Activated T-helper 17 cell treated with anti-CD3 and anti-CD28 coated beads, Interleukin-2, amount 50 U/mL, for 72 hours (primary cell): Measurements from ENCODE around the gene IFT43. TPM values are rescaled to one million over a fixed set of nuclear protein-coding genes. Genes with fewer than 3 reads are reported as not detected.

Source experiments
- ATAC-seq: fragments of 150-1000 bp; cut with Tn5 transposase; replicated peaks from 2 replicates; pipeline ENCODE4 v1.10.0; 2021; ENCODE audit warnings: mild to moderate bottlenecking, moderate library complexity
- H3K27ac Mint-ChIP-seq: one replicate; pipeline ENCODE4 v1.8.0; 2022; ENCODE audit warnings: mixed read lengths
- H3K27me3 Mint-ChIP-seq: one replicate; pipeline ENCODE4 v1.8.0; 2022; ENCODE audit warnings: mixed read lengths
- H3K36me3 Mint-ChIP-seq: one replicate; pipeline ENCODE4 v1.8.0; 2022; ENCODE audit warnings: low read depth, mild to moderate bottlenecking, mixed read lengths
- H3K4me1 Mint-ChIP-seq: one replicate; pipeline ENCODE4 v1.8.0; 2022; ENCODE audit warnings: mixed read lengths
- H3K4me3 Mint-ChIP-seq: one replicate; pipeline ENCODE4 v1.8.0; 2022; ENCODE audit warnings: mild to moderate bottlenecking, mixed read lengths
- H3K9me3 Mint-ChIP-seq: one replicate; pipeline ENCODE4 v1.8.0; 2022; ENCODE audit warnings: mixed read lengths
- total RNA-seq, 2 donors: library from RNA; stranded (reverse); gene quantifications; one replicate each; pipeline ENCODE4 v1.2.3, GENCODE V29; 2022

IFT43 gene
- 1 to 10 TPM; 5.7 to 7.2 TPM for total RNA-seq

- no peaks in the 10 kb centered on the region for H3K27me3 Mint-ChIP-seq
- peaks cover 18% of the 10 kb centered on the region for H3K4me1 Mint-ChIP-seq
- H3K36me3 Mint-ChIP-seq: no peaks in the 10 kb centered on the region
- peak within 1 kb of the TSS; percentile 87 for H3K27ac Mint-ChIP-seq
- peak within 1 kb of the TSS; percentile 89 for H3K4me3 Mint-ChIP-seq
- ATAC-seq: peak; percentile 76
- no peaks in the 10 kb centered on the region for H3K9me3 Mint-ChIP-seq
These were observed at the start of gene IFT43 for GRCh38 chr14:75985618-75986438. TSS of gene IFT43 (plus strand) at chr14:75985763. CDS start at chr14:75985787, 24 bp downstream.

- Mint-ChIP-seq H3K4me1 (no peaks in the 10 kb centered on the region), H3K27ac (no peak overlapping the region), H3K27me3 (no peaks in the 10 kb centered on the region), H3K9me3 (no peaks in the 10 kb centered on the region), H3K36me3 (no peaks in the 10 kb centered on the region), H3K4me3 (no peak overlapping the region)
- ATAC-seq: no peak
These were observed 46.4 kb upstream of the IFT43 start for GRCh38 chr14:75939200-75939599.

DNA sequence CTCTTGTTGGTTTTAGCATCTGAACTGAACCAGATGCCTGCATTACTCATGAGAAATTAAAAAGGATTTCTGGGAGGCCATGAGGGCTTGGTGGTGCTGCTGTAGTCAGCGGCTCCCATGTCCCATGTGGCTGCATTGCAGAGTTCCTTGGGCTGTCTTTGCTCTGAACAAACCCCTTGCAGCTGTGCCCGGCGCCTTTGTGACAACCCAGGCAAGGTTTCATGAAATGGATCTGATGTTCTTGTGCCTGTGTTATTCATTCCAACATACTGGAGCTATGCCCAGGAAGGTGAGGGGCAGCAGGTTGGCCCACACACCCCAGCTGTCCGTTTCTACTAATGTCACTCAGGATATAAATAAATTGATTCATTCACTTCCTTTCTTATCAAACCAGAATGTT is 44.5 kb upstream of the IFT43 start:
- no peak overlapping the region for H3K4me3 Mint-ChIP-seq
- no peak for ATAC-seq
- no peaks in the 10 kb centered on the region for H3K27me3 Mint-ChIP-seq
- H3K9me3 Mint-ChIP-seq: no peaks in the 10 kb centered on the region
- H3K27ac Mint-ChIP-seq: no peak overlapping the region
- no peaks in the 10 kb centered on the region for H3K36me3 Mint-ChIP-seq
- H3K4me1 Mint-ChIP-seq: no peaks in the 10 kb centered on the region

DNA sequence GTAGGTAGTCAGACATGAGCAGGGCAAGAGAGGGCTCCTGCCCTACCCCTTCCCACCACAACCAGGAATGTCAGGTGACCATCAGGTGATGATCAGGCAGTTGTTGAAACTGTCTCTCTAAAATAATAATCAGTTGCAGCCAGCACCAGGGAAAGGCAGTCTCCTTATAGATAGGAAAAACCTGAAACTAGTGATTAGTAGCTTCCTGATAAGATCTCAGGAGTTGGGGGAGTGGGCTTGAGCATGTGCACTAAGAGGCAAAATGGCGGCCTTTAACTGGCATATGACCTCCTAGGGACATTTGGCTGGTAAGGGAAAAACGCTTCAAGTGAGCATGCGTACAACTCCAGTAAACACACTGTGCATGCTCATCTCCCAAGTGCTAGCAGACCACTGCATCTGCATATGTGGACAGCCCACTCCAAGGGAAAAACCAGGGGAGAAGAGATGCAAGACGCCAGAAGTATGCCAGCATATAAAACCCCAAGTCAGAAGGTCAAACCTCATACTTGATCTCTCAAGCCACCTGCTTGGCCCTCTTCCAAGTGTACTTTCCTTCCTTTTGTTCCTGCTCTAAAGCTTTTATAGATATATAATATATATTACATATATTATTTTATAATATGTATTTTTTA is 40.8 kb upstream of the IFT43 start:
- Mint-ChIP-seq H3K4me1 (no peaks in the 10 kb centered on the region), H3K27ac (no peak overlapping the region), H3K36me3 (no peaks in the 10 kb centered on the region), H3K4me3 (no peak overlapping the region), H3K9me3 (no peaks in the 10 kb centered on the region), H3K27me3 (no peaks in the 10 kb centered on the region)
- ATAC-seq: no peak

- Mint-ChIP-seq H3K27me3 (no peaks in the 10 kb centered on the region), H3K36me3 (no peaks in the 10 kb centered on the region), H3K4me3 (no peak overlapping the region), H3K27ac (no peak overlapping the region), H3K4me1 (no peaks in the 10 kb centered on the region), H3K9me3 (peaks cover 1% of the 10 kb centered on the region)
- ATAC-seq: no peak
These were observed 38.8 kb upstream of the IFT43 start for GRCh38 chr14:75946785-75947184.

GRCh38 chr14:75952489-75952888 is 33.1 kb upstream of the IFT43 start:
- no peak overlapping the region for H3K4me3 Mint-ChIP-seq
- H3K36me3 Mint-ChIP-seq: peaks cover 6% of the 10 kb centered on the region
- H3K9me3 Mint-ChIP-seq: peaks cover 9% of the 10 kb centered on the region
- no peak overlapping the region for H3K27ac Mint-ChIP-seq
- no peaks in the 10 kb centered on the region for H3K4me1 Mint-ChIP-seq
- no peaks in the 10 kb centered on the region for H3K27me3 Mint-ChIP-seq
- ATAC-seq: no peak

DNA sequence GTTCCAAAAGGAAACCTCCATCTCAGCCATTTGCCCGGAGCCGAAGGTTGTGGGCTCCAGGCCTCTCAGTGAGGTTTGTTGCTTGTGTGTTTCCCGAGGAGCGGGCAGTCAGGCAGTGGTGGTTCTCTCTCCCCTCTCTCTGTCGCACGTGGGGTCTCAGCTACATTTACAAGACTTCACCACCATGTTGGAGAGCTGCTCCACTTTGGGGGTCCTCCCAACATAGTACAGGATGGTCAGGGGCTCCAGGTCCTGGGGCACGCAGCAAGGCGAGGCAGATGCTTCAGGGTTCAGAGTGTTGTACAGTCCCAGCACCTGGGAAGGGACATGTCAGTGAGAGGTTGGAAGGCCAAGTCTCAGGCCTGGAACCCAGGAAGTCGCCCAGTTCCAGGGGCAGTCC is 26.5 kb upstream of the IFT43 start:
- ATAC-seq: no peak
- no peaks in the 10 kb centered on the region for H3K27me3 Mint-ChIP-seq
- H3K27ac Mint-ChIP-seq: no peak overlapping the region

GRCh38 chr14:75960231-75960630 is 25.3 kb upstream of the IFT43 start:
- Mint-ChIP-seq H3K36me3 (no peaks in the 10 kb centered on the region), H3K4me3 (no peak overlapping the region), H3K27ac (no peak overlapping the region), H3K9me3 (no peaks in the 10 kb centered on the region), H3K4me1 (no peaks in the 10 kb centered on the region), H3K27me3 (no peaks in the 10 kb centered on the region)
- no peak for ATAC-seq

More for the DNA sequence above, 26.5 kb upstream of the IFT43 start:
- Mint-ChIP-seq H3K9me3 (no peaks in the 10 kb centered on the region), H3K36me3 (no peaks in the 10 kb centered on the region), H3K4me1 (no peaks in the 10 kb centered on the region), H3K4me3 (no peak overlapping the region)

- Mint-ChIP-seq H3K27me3 (no peaks in the 10 kb centered on the region), H3K36me3 (no peaks in the 10 kb centered on the region), H3K9me3 (no peaks in the 10 kb centered on the region), H3K4me1 (no peaks in the 10 kb centered on the region), H3K4me3 (no peak overlapping the region), H3K27ac (no peak overlapping the region)
- ATAC-seq: no peak
These were observed 23.9 kb upstream of the IFT43 start for GRCh38 chr14:75961662-75962061.

GRCh38 chr14:75967866-75968265 is 17.7 kb upstream of the IFT43 start:
- Mint-ChIP-seq H3K36me3 (no peaks in the 10 kb centered on the region), H3K27ac (no peak overlapping the region), H3K4me1 (no peaks in the 10 kb centered on the region), H3K27me3 (no peaks in the 10 kb centered on the region), H3K4me3 (no peak overlapping the region), H3K9me3 (no peaks in the 10 kb centered on the region)
- ATAC-seq: no peak

DNA sequence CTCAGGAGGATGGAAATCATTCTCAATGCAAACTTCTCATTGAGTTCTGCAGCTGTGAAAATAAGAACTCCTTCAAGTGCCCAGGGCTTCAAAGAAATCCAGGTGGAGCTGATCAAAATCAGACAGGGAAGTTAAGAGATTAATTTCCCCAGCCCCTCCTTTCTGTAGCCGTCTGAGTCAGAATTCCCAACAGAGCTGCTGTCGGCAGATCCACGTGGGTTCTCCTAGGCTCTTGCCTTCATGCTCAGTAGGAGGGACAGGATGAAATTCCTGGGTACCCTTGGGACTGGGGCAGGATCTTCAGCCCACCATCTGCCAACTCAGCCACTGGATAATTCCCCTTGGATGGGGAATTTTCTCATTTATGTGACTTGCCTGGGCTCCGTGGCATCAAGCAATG is 17.1 kb upstream of the IFT43 start:
- ATAC-seq: no peak
- H3K4me1 Mint-ChIP-seq: no peaks in the 10 kb centered on the region
- H3K9me3 Mint-ChIP-seq: no peaks in the 10 kb centered on the region
- no peaks in the 10 kb centered on the region for H3K27me3 Mint-ChIP-seq
- no peaks in the 10 kb centered on the region for H3K36me3 Mint-ChIP-seq
- H3K4me3 Mint-ChIP-seq: no peak overlapping the region
- H3K27ac Mint-ChIP-seq: no peak overlapping the region

- Mint-ChIP-seq H3K4me3 (no peak overlapping the region), H3K27me3 (no peaks in the 10 kb centered on the region), H3K4me1 (no peaks in the 10 kb centered on the region), H3K9me3 (no peaks in the 10 kb centered on the region), H3K36me3 (no peaks in the 10 kb centered on the region), H3K27ac (no peak overlapping the region)
- ATAC-seq: no peak
These were observed 16.4 kb upstream of the IFT43 start for GRCh38 chr14:75969126-75969525.

DNA sequence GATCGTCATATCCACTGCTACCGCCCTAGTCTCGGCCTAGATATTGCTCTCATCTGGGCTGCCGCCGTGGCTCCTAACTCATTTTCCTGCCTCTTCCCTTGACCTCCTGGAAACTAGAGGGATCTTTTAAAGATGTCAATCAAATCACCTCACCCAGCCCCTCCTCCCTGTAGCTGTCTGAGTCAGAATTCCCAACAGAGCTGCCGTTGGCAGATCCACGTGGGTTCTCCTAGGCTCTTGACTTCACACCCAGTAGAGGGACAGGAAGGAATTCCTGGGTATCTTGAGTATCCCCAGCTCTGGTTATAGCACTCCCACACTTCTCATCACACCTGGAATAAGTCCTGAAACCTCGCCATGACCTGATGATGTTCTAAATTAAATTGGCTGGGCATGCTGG is 15.7 kb upstream of the IFT43 start:
- ATAC-seq: no peak
- Mint-ChIP-seq H3K4me3 (no peak overlapping the region), H3K9me3 (no peaks in the 10 kb centered on the region), H3K36me3 (no peaks in the 10 kb centered on the region), H3K4me1 (no peaks in the 10 kb centered on the region), H3K27me3 (no peaks in the 10 kb centered on the region), H3K27ac (no peak overlapping the region)

GRCh38 chr14:75970989-75971388 is 14.6 kb upstream of the IFT43 start:
- Mint-ChIP-seq H3K4me3 (no peak overlapping the region), H3K27ac (no peak overlapping the region), H3K9me3 (no peaks in the 10 kb centered on the region), H3K27me3 (no peaks in the 10 kb centered on the region), H3K36me3 (no peaks in the 10 kb centered on the region), H3K4me1 (no peaks in the 10 kb centered on the region)
- no peak for ATAC-seq

DNA sequence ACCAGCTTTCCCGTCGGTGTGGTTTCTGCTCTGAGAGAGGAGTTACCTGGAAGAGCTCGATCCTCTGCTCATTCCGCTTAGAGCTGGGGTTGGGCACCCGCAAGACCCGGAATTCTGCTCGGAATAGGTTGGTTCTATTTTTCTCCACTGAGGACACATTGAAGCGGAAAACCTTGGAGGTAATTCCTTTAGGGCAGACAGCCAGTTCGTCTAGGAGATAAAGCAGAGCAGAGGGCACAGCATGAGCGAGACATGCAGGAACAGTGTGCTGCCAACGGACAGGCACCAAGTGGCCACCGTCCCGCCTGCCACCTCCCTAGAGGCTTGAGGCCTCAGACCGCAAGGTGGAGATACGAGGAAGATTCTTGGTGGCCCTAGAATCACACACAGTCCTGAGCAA is 14.1 kb upstream of the IFT43 start:
- H3K27ac Mint-ChIP-seq: no peak overlapping the region
- no peak for ATAC-seq
- H3K36me3 Mint-ChIP-seq: no peaks in the 10 kb centered on the region
- H3K9me3 Mint-ChIP-seq: no peaks in the 10 kb centered on the region
- no peaks in the 10 kb centered on the region for H3K27me3 Mint-ChIP-seq
- H3K4me1 Mint-ChIP-seq: no peaks in the 10 kb centered on the region
- H3K4me3 Mint-ChIP-seq: no peak overlapping the region
